Type B pancreatic cell (in vitro differentiated cells): ENCODE measurements around the gene EMP3. TPM values are rescaled to one million over a fixed set of nuclear protein-coding genes. Genes with fewer than 3 reads are reported as not detected.
"Not testable (repeated sequence)": the region's sequence is repeated elsewhere in the genome, so short reads cannot be mapped to it uniquely, and the experiment has no call there.

Source experiments
- DNase-seq: peaks from one replicate; pipeline ENCODE4 v3.0.0; 2021; ENCODE audit warnings: mixed read lengths; ENCODE audit not compliant: unreplicated experiment; ENCODE audit errors: extremely low spot score
- H3K27ac Mint-ChIP-seq: 2 replicates; pipeline ENCODE4 v1.8.0; 2021; ENCODE audit warnings: mild to moderate bottlenecking, mixed read lengths
- H3K27me3 Mint-ChIP-seq: 2 replicates; pipeline ENCODE4 v1.8.0; 2021; ENCODE audit warnings: mixed read lengths
- H3K36me3 Mint-ChIP-seq: 2 replicates; pipeline ENCODE4 v1.8.0; 2021; ENCODE audit warnings: mixed read lengths
- H3K4me1 Mint-ChIP-seq: one replicate; pipeline ENCODE4 v1.8.0; 2021; ENCODE audit warnings: mixed read lengths; ENCODE audit not compliant: unreplicated experiment
- H3K4me3 Mint-ChIP-seq: 2 replicates; pipeline ENCODE4 v1.8.0; 2021; ENCODE audit warnings: mild to moderate bottlenecking, mixed read lengths
- H3K9me3 Mint-ChIP-seq: 2 replicates; pipeline ENCODE4 v1.8.0; 2021; ENCODE audit warnings: mixed read lengths
- CTCF ChIP-seq: fragments of 200-600 bp; sonication (generic); conservative IDR thresholded peaks from 2 replicates; pipeline ENCODE4 v1.5.0; 2021; ENCODE audit warnings: antibody characterized with exemption, mild to moderate bottlenecking
- total RNA-seq: library from RNA; stranded (reverse); gene quantifications from 2 replicates; pipeline ENCODE4 v1.2.1, GENCODE V29; 2021; ENCODE audit warnings: low replicate concordance

EMP3 gene
- total RNA-seq, 1 donor from 2014 or later: 47.8 TPM

- Mint-ChIP-seq H3K4me3 (no peak overlapping the region), H3K36me3 (peaks cover 19% of the 10 kb centered on the region), H3K9me3 (peaks cover 11% of the 10 kb centered on the region), H3K27me3 (peaks cover 7% of the 10 kb centered on the region), H3K27ac (no peak overlapping the region), H3K4me1 (no peaks in the 10 kb centered on the region)
- DNase-seq: no peak
- TF ChIP-seq CTCF: peak; percentile 50
These were observed 35.0 kb upstream of the EMP3 start for GRCh38 chr19:48290401-48290770.

- no peaks in the 10 kb centered on the region for H3K4me1 Mint-ChIP-seq
- H3K27ac Mint-ChIP-seq: no peak overlapping the region
- H3K27me3 Mint-ChIP-seq: peaks cover 7% of the 10 kb centered on the region
- peak; percentile 89 for DNase-seq
- H3K4me3 Mint-ChIP-seq: peak overlapping the region; percentile 87
- H3K9me3 Mint-ChIP-seq: peaks cover 9% of the 10 kb centered on the region
- H3K36me3 Mint-ChIP-seq: peaks cover 14% of the 10 kb centered on the region
- peak; percentile 98 for TF ChIP-seq CTCF
These were observed 34.4 kb upstream of the EMP3 start for GRCh38 chr19:48290771-48291488.

- not testable (repeated sequence) for H3K36me3 Mint-ChIP-seq, DNase-seq, H3K27ac Mint-ChIP-seq, H3K27me3 Mint-ChIP-seq, H3K4me1 Mint-ChIP-seq, H3K9me3 Mint-ChIP-seq
- H3K4me3 Mint-ChIP-seq: peak overlapping the region; percentile 87
These were observed 33.9 kb upstream of the EMP3 start for GRCh38 chr19:48291489-48291815.

- Mint-ChIP-seq H3K4me1 (no peaks in the 10 kb centered on the region), H3K27me3 (peaks cover 7% of the 10 kb centered on the region), H3K27ac (no peak overlapping the region), H3K9me3 (no peaks in the 10 kb centered on the region), H3K4me3 (no peak overlapping the region), H3K36me3 (peaks cover 3% of the 10 kb centered on the region)
- no peak for TF ChIP-seq CTCF
- no peak for DNase-seq
These were observed 32.6 kb upstream of the EMP3 start for GRCh38 chr19:48292798-48293197.

- DNase-seq: no peak
- H3K27ac Mint-ChIP-seq: no peak overlapping the region
- H3K4me3 Mint-ChIP-seq: no peak overlapping the region
- H3K36me3 Mint-ChIP-seq: no peaks in the 10 kb centered on the region
- no peak for TF ChIP-seq CTCF
- H3K27me3 Mint-ChIP-seq: peaks cover 7% of the 10 kb centered on the region
- H3K4me1 Mint-ChIP-seq: no peaks in the 10 kb centered on the region
- H3K9me3 Mint-ChIP-seq: no peaks in the 10 kb centered on the region
These were observed 29.9 kb upstream of the EMP3 start for GRCh38 chr19:48295458-48295857.

DNA sequence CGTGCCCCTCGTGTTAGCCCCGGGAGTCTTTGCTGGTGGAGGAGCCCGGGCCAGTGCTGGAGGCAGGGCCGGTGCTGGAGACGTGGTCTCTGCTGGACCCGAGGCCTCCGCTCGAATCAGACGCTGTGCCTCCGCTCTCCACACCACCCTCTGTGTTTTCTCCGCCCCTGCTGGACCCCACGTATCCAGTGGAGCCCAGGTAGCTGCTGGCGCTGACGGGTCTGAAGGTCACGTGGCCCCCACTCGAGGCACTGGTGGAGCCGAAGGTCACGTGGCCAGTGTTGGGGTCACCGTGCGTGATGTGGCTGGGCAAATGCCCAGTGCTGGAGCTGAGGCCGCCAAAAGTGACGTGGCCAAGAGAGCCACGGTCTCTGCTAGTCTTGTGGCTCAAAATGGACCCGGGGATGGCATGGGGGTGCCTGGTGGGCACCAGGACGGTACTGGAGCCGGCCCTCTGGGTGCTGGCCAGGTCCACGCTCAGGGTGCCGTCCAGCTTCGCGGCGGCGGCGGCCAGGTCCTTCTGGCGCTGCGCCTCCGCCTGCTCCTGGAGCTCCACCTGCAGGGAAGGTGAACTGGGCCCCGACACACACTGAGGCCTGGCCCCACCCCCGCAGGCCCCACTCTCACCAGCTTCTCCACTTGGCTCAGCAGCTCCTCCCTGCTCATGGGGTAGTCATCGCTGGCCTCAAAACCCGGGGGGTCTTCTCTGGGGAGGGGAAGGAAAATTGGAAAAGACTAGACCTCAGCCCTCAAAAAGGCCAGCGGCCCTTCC lies 28.2 kb upstream of the EMP3 start:
- no peaks in the 10 kb centered on the region for H3K27me3 Mint-ChIP-seq
- no peak overlapping the region for H3K4me3 Mint-ChIP-seq
- TF ChIP-seq CTCF: no peak
- H3K36me3 Mint-ChIP-seq: no peaks in the 10 kb centered on the region
- H3K9me3 Mint-ChIP-seq: no peaks in the 10 kb centered on the region
- no peak for DNase-seq
- no peak overlapping the region for H3K27ac Mint-ChIP-seq
- H3K4me1 Mint-ChIP-seq: no peaks in the 10 kb centered on the region
